AG04450 (cell line): ENCODE measurements around the gene RASA3. TPM values are rescaled to one million over a fixed set of nuclear protein-coding genes. Genes with fewer than 3 reads are reported as not detected.
A peak's percentile ranks its signal among the peaks of the same experiment; 100 is the strongest.
"Not testable (repeated sequence)": the region's sequence is repeated elsewhere in the genome, so short reads cannot be mapped to it uniquely, and the experiment has no call there.

Source experiments
- CTCF ChIA-PET: fragments of 300-600, 350-600 bp; formaldehyde crosslinking; extraction: SDS; loops from one replicate; lab custom pipeline; 2022; ENCODE audit warnings: antibody characterized with exemption, inconsistent platforms; lab: Charles Lee
- POLR2A ChIA-PET: fragments of 350-600 bp; formaldehyde crosslinking; extraction: SDS; loops from one replicate; lab custom pipeline; 2021; ENCODE audit warnings: antibody characterized with exemption, inconsistent platforms; lab: Yijun Ruan, JAX
- DNase-seq: peaks from one replicate; pipeline ENCODE4 v3.0.0-alpha.2; 2011; ENCODE audit warnings: low read depth, low spot score
- H3K27ac ChIP-seq: one replicate; pipeline ENCODE4 v1.5.1; 2012; ENCODE audit warnings: low read depth, low read length, control low read depth
- H3K27me3 ChIP-seq: one replicate; pipeline ENCODE4 v1.6.0; 2012; ENCODE audit warnings: low read length; ENCODE audit not compliant: control insufficient read depth, insufficient read depth
- H3K4me3 ChIP-seq: 2 replicates; pipeline ENCODE4 v1.5.1; 2011; ENCODE audit warnings: mild to moderate bottlenecking, low read depth, low read length, control low read depth
- H3K9me3 ChIP-seq: 2 replicates; pipeline ENCODE4 v1.5.1; 2012; ENCODE audit warnings: low read length; ENCODE audit not compliant: control insufficient read depth, insufficient read depth
- CTCF ChIP-seq: IDR thresholded peaks from 2 replicates; pipeline ENCODE4 v1.5.1; 2011; ENCODE audit warnings: low read depth, low read length, control low read depth, inconsistent platforms
- polyA plus RNA-seq: library from polyadenylated mRNA; depleted of rRNA; stranded (reverse); fragments of >200 nt; gene quantifications from 2 replicates; pipeline ENCODE4 v1.2.3, GENCODE V29; 2011

The RASA3 gene
- polyA plus RNA-seq, 1 experiment: 25.2 TPM

- POLR2A ChIA-PET: interaction anchor here (1.2 kb wide), 1 partner anchor 13 kb away, joined by 6 read pairs; no protein-coding TSS in a partner anchor
- peak overlapping the region; percentile 47 for H3K27ac ChIP-seq
- CTCF ChIA-PET: no interaction called here
These were observed 53.7 kb downstream of the RASA3 start for GRCh38 chr13:114078461-114079451.

GRCh38 chr13:114077933-114078325 is 54.5 kb downstream of the RASA3 start:
- no peak overlapping the region for H3K4me3 ChIP-seq
- H3K27ac ChIP-seq: no peak overlapping the region
- DNase-seq: no peak
- peaks cover 6% of the 10 kb centered on the region; the same call in 1 of the 2 replicates for H3K9me3 ChIP-seq
- no peaks in the 10 kb centered on the region for H3K27me3 ChIP-seq
- no peak for TF ChIP-seq CTCF
- CTCF ChIA-PET: no interaction called here
- POLR2A ChIA-PET: interaction anchor here (1.2 kb wide), 1 partner anchor 12 kb away, joined by 6 read pairs; no protein-coding TSS in a partner anchor

More at GRCh38 chr13:114078461-114079451, 53.7 kb downstream of the RASA3 start:
- Histone ChIP-seq H3K4me3 (no peak overlapping the region), H3K27me3 (no peaks in the 10 kb centered on the region), H3K9me3 (peaks cover 9% of the 10 kb centered on the region; the same call in 1 of the 2 replicates)
- DNase-seq: no peak
- TF ChIP-seq CTCF: no peak

- ChIA-PET POLR2A (no interaction called here), CTCF (no interaction called here)
- Histone ChIP-seq H3K9me3 (peaks cover 6% of the 10 kb centered on the region; the same call in 1 of the 2 replicates), H3K27me3 (no peaks in the 10 kb centered on the region), H3K4me3 (no peak overlapping the region), H3K27ac (no peak overlapping the region)
- TF ChIP-seq CTCF: no peak
- DNase-seq: no peak
These were observed 55.1 kb downstream of the RASA3 start for GRCh38 chr13:114077099-114077932.

- no peak for DNase-seq
- no peaks in the 10 kb centered on the region for H3K27me3 ChIP-seq
- H3K4me3 ChIP-seq: no peak overlapping the region
- POLR2A ChIA-PET: no interaction called here
- H3K27ac ChIP-seq: no peak overlapping the region
- no peak for TF ChIP-seq CTCF
- CTCF ChIA-PET: no interaction called here
- peaks cover 3% of the 10 kb centered on the region; the same call in 1 of the 2 replicates for H3K9me3 ChIP-seq
These were observed 55.9 kb downstream of the RASA3 start for GRCh38 chr13:114076329-114077090.

GRCh38 chr13:114075811-114076210 is 56.6 kb downstream of the RASA3 start:
- CTCF ChIA-PET, H3K4me3 ChIP-seq, H3K27me3 ChIP-seq, H3K9me3 ChIP-seq, POLR2A ChIA-PET, H3K27ac ChIP-seq, DNase-seq: not testable (repeated sequence)
